ENCODE measurements around the gene CNIH3.
"Not testable (repeated sequence)": the region's sequence is repeated elsewhere in the genome, so short reads cannot be mapped to it uniquely, and the experiment has no call there.

CNIH3 gene

DNA sequence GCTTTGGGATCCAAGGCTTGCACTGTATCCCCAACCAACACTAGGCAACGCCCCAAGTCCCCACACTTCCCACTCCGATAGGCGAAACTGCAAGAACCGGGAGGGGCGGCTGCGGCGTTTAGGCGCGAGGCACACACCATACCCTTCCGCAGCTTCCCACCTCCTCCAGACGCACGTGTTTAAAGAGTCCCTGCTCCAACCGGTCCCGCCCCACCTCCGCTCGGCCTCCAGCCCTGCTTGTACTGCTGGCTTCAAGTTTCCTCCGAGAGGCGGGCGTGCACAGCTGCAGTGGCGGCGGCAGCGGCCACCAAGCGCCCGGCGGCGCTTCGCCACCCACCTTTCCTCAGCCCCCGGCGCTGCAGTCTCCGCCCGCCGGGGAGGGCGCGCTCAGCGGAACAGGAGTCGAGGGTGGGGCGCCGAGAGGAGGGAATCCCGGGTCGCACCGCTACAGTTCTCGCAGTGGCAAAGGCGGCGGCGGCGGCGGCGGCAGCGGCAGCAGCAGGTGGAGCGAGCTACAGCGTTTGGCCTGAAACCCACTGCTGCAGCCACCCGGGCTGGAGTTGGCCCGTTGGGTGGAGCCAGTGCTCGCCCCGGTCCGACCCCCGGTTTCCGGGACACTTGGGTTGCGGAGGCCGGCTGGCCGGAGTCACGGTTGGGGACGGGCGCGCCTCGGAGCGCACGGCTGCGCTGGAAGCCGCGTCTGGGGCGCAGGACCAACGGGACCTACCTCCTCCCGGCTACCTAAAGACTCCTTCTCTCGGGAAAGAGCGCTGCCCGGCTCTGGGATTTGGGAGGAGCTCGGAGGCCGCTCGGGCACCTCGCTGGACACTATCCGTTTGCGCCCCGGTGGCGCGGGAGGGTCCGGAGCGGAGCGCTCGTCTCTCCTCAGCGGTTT, at the start of gene CNIH3:
Gene CNIH3, plus strand, starts transcription at position 457 of the 895 bp plus-strand sequence. CDS start 858 bp downstream, outside the sequence.
- no peak for DNase-seq (ENCODE audit: low read depth in 2 of 2)

- DNase-seq (ENCODE audit: low read depth in 2 of 2): not testable (repeated sequence)
These were observed 49.6 kb upstream of the CNIH3 start for GRCh38 chr1:224566492-224566891.

- no peak for DNase-seq (ENCODE audit: low read depth in 2 of 2)
These were observed 46.8 kb upstream of the CNIH3 start for GRCh38 chr1:224569276-224569675.

DNA sequence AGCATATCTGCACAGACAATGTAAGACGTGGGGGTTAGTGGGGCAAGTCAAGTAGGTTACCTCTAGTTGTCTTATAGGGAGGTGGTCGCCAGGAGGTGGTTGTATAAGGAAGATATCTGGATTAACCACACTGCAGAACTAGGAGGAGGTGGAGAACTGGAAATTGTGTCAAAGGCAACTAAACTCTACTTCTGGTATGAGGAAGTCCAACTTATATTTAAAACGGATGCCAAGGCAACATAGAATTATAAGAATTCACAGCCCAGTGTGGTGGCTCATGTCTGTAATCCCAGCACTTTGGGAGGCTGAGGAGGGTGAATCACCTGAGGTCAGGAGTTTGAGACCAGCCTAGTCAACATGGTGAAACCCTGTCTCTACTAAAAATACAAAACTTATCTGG, 44.1 kb upstream of the CNIH3 start:
- DNase-seq (ENCODE audit: low read depth in 2 of 2): not testable (repeated sequence)

GRCh38 chr1:224579526-224579925, 36.6 kb upstream of the CNIH3 start:
- DNase-seq (ENCODE audit: low read depth in 2 of 2): no peak

GRCh38 chr1:224580006-224580405, 36.1 kb upstream of the CNIH3 start:
- DNase-seq (ENCODE audit: low read depth in 2 of 2): no peak

DNA sequence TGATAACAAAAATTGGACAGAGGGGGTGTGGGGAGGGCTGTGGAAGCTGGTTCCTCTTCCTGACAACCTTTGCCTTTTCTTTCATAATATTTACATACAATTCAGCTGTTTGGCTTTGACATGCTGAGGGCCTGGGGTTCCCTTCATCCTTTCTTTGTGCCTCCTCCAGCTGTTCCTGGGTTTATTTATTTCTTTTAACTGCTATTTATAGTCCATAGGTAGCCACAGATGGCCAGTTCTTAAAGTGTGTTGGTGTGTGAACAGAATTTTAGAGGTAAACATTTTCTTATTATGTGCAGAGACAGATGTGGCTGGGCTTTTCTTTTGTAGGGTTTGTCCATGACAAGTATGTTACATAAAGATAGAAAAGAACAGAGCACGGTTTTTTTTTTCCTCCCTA, 34.1 kb upstream of the CNIH3 start:
- no peak for DNase-seq (ENCODE audit: low read depth in 2 of 2)

GRCh38 chr1:224583774-224584173, 32.3 kb upstream of the CNIH3 start:
- no peak for DNase-seq (ENCODE audit: low read depth in 2 of 2)

DNA sequence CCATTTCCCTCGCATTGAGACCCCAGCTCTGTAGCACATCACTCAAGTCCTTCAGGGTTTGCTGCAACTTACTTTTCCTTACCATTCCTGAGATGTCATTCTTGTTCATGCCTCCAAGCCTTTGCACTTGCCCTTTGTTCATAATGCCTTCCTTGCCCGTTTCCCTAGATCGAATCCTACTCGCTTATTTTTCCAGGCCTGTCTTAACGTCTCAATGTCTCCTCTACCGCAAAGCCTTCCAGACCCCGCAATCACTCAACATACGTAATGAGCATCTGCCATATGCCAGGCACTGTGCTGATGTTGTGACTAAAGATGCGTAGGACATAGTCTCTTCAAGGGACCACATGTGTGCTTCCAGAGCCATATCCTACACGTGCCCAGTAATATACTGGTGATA, 31.1 kb upstream of the CNIH3 start:
- no peak for DNase-seq (ENCODE audit: low read depth in 2 of 2)

GRCh38 chr1:224587051-224587450, 29.1 kb upstream of the CNIH3 start:
- no peak for DNase-seq (ENCODE audit: low read depth in 2 of 2)

- no peak for DNase-seq (ENCODE audit: low read depth in 2 of 2)
These were observed 27.6 kb upstream of the CNIH3 start for GRCh38 chr1:224588515-224588914.

DNA sequence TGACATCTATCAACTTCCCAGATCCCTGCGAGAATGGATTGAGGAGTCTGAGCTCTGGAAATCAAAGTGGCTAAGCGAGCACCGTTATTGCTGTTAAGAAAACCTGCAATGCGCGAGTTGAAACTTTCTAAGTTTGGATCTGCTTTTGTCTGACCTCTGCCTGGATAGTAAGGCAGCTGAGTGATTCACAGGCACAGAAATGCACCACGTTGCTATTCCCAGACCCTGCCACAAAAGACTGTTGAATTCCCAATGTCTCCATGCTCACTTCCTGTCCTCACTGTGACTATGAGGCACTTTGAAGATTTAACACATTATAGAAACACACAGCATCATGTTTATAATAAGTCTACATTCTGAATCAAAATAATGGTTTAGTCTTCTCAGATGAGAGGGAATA, 27.1 kb upstream of the CNIH3 start:
- no peak for DNase-seq (ENCODE audit: low read depth in 2 of 2)

DNA sequence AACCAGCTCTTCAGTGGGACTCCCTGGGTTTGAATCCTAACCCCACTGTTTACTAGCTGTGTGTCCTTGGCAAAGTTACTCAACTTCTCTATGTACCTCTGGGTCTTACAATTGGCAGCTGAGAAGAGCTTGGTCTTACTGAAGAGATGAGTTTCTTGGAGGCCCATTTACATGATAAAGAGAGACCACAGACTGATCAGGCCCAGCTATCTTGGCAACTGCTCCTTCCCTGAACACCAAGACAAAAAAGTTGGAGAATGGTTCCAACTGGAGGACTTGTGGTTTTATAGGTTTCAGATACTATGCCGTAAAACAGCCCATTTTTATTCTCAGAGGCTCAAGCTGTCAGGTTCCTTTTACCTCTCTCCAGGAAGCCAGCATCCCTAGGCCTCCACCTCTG, 24.8 kb upstream of the CNIH3 start:
- DNase-seq (ENCODE audit: low read depth in 2 of 2): no peak

DNA sequence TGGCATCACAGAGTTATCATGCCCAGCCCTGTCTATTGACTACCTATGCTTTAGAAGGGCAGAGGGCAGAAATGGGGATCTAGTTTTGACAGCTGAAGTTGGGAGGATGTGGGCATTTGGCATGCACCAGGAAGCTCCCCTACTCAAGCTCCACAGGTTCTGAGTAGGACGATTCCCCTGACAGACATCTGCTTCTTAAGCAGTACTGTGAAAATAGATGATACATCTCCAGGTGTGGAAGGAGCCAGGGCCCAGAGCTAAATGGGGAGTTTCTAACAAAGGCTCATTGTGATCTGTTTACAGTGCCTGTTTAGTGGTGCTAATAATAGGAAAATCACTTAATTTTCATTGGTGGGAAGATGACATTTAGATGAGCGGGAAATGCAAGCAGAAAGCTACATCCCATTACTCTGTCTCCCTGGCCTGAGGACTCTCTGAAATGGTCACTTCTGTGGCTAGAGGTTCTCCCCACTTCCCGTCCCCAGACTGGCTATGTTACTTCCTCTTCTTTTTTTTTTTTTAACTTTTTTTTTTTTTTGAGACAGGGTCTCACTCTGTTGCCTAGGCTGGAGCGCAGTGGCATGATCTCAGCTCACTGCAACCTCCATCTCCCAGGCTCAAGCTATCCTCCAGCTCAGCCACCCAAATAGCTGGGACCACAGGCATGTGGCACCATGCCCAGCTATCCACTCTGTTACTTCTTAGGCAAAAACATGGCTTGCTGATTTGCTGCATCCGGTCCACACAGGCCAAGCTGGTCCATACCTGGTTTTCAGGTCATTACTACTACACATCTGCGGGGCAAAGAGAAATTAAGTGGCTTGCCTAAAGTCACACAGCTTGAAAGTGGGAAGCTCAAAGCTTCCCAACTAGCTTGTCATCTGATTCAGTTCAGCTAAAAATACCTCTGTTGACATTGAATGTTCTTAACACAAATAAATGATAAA, 23.2 kb upstream of the CNIH3 start:
- DNase-seq (ENCODE audit: low read depth in 2 of 2): no peak

DNA sequence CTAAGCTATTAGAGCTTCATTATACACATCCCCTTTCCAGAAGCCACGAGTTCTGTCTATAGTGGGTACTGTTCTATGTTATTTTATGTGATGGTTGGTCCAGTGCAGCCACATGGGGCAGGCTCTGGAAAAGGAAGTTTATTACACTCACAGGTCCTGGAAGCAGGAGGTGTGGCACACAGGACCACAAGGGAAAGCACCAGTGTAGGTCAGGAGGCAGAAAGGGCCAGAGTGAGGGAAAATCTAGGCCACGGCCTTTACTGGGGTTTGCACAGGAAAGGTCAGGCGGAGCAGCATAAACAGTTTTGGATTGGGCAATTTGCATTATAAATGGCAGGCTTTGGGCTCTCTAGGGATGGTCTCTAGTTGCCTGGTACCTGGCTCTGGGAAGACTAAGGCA, 21.8 kb upstream of the CNIH3 start:
- DNase-seq (ENCODE audit: low read depth in 2 of 2): no peak

DNA sequence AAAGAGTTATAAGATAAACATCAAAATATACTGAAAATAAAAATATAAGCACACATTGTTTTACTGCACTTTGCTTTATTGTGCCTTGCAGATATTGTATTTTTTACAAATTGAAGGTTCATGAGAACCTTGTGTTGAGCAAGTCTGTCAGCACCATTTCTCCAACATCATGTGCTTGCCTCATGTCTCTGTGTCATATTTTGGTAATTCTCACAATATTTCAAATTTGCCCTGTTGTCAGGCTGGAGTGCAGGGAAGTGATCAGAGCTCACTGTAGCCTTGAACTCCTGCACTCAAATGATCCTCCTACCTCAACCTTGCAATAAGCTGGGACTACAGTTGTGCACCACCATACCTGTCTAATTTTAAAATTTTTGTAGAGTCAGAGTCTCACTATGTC, 21.3 kb upstream of the CNIH3 start:
- DNase-seq (ENCODE audit: low read depth in 2 of 2): no peak

- DNase-seq (ENCODE audit: low read depth in 2 of 2): no peak
These were observed 10.5 kb upstream of the CNIH3 start for GRCh38 chr1:224605482-224606181.

- no peak for DNase-seq (ENCODE audit: low read depth in 2 of 2)
These were observed 8.6 kb upstream of the CNIH3 start for GRCh38 chr1:224607188-224608148.

DNA sequence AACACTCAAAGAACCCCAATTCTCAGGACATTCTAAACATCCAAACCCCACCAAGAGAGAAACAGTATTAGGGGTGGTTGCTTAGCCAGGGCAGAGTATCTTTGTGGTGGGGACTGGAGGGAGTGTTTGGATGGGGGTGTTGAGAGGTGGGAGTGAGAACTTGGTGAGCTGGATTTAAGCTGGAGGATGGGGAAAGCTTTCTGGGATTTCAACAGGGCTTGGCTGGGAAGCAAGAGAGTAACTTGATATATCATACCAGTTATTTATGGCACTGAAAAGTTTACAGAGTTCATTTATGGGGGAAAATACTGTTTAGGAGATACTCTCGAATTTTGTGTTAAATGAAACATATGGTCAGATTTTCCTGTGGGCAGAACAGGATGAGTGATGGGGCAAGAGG, 6.8 kb upstream of the CNIH3 start:
- no peak for DNase-seq (ENCODE audit: low read depth in 2 of 2)

DNA sequence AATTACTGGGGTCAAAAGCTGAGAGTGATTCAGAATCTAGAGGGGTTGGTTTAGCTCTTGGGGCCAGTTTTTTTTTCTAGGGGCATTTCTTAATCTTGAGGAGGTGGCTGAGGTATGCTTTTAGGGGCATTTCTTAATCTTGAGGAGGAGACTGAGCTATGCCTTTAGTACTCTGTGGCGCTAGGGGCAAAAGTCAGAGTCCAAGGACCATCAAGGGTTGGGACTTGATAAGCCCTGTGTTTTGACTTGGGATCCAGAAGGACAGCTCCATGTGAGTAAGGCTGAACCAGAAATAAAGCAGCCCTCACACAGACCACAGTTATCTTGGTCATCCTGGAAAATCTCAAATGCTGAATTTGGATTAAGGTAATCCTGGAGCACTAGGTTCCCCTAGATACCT, 3.9 kb upstream of the CNIH3 start:
- DNase-seq (ENCODE audit: low read depth in 2 of 2): no peak

- no peak for DNase-seq (ENCODE audit: low read depth in 2 of 2)
These were observed 2.6 kb upstream of the CNIH3 start for GRCh38 chr1:224613486-224613885.

All from stimulated activated CD8-positive, alpha-beta memory T cell treated with anti-CD3 and anti-CD28 coated beads, Interleukin-2, amount 100 ng/mL, for 48 hours (primary cell).